NCI-H1048 (cell line): ENCODE results near the gene HSPBP1.

ENCODE experiments used
- DNase-seq: peaks from one replicate; lab custom pipeline; 2025; lab: John Stamatoyannopoulos, UW

HSPBP1 gene

DNA sequence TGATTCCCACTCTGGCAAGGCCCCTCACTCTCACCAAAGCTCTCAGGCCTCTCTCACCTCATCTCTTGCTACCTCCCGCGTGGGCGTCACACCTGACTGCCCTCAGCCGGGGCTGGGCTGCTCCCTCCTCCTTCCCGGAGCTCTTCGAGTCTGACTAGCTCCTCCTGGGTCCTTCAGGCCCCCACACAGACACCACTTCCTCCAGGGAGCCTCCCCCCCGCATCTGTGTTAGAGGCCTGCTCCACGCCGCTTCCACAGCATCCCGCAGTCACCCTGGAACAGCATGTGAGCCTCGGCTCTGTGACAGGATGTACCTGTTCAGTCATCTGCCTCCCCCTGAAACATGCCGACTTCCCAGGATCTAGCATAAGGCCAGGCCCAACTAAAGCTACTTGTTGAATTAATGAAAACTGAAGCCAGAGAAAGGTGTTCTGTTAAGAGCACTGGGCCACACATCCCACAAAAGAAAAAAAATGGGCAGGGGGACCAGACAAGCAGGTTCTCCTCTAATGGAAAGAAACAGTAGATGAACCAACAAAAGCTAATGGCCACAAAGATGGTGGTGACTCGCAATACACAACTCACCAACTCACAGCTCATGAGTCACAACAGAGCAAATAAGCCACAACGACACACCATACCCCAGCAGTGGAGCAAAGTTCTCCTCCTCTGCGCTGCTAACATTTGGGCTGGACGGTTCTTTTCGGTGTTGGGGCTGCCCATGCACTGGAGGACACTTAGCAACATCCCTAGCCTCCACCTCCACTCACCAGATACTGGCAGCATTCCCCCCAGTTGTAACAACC lies 24.1 kb downstream of the HSPBP1 start:
- no peak for DNase-seq

DNA sequence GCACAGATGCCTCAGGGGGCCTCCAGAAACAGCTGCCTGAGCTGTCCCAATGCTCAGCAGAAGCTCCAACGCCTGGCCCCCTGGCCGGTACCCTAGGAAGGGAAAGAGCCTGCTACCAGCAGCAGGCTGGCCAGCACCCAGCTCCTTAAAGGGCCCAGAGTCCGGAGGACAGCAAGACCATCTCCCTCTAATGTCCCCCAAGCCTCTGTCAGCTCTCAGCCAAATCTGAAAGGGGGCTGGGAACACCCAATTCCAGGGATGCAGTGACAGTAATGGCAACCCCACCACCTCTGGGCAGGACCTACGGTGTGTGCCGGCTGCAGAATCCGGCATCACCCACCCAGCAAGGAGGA lies 25.3 kb downstream of the HSPBP1 start:
- DNase-seq: no peak

DNA sequence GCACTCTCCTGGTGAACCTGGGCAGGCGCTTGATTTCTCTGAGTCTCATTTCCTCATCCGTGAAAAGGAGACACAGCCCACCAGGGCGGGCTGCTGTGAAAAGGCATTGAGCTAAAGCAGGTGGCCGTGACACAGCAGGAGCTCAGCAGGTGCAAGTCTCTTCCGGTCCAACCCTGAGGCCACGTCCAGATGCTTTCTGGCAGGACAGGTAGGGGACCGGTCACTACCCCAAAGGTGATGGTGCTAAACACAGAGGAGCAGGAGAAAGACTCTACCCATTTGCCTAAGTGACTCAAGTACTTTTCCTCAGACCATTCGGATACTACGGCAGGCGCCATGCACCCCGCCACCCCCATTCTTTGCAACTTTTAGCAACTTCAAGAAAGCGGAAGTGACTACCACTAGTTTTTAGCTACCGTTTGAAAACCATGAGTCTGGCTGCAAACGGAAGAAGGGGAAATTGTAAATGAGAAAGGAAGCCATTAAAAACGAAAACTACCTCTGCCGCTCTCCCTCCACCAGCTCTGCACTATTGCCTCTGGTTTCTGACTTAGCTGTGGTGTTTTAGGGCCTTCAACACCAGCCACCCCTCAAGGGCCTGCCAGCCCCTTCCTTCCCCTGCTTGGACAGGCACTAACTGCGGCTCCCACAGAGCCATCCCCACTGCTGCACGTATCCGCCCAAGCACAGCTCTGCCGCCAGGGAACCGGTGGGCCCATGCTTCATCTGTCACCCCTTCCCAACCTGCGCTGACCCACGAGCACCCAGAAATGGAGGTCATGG lies 25.9 kb downstream of the HSPBP1 start:
- DNase-seq: no peak

DNA sequence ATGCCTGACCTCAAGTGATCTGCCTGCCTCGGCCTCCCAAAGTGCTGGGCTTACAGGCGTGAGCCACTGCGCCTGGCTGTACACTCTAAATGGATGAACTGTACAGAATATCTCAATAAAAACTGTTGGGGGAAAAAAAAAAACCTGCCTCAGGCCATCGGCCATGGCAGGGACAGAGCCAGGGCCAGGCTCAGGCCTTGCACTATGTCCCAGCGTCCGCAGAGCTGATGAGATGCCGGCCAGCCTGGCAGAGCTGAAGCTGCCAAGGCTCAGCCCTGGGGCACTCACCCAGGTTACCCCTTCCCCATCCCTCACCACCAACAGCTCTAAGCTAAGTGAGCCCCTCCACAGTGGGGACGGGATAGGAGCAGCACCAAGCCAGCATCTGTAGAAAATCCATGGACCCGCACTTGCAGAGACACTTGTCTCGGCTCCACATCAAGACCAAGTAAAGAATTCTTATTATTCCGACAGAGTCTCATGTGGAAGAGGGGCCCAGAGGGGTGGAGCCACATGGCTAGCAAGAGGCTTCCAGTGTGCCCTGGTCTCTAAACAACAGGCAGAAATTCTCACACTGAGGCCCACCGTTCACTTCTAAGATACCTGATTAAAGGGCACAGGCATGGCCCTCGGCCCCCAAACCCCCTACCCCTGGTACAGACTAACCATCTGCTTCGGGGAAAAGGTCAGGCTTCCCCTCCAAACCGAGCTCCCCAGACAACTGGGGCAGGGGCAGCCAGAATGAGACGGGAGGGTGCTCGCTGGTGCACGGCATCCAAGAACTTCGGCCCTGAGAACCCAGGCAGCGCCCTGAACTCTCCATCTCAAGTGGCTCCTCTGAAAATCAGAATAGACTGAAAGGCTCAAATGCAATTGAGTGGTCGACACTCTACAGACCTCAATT lies 26.9 kb downstream of the HSPBP1 start:
- DNase-seq: no peak

DNA sequence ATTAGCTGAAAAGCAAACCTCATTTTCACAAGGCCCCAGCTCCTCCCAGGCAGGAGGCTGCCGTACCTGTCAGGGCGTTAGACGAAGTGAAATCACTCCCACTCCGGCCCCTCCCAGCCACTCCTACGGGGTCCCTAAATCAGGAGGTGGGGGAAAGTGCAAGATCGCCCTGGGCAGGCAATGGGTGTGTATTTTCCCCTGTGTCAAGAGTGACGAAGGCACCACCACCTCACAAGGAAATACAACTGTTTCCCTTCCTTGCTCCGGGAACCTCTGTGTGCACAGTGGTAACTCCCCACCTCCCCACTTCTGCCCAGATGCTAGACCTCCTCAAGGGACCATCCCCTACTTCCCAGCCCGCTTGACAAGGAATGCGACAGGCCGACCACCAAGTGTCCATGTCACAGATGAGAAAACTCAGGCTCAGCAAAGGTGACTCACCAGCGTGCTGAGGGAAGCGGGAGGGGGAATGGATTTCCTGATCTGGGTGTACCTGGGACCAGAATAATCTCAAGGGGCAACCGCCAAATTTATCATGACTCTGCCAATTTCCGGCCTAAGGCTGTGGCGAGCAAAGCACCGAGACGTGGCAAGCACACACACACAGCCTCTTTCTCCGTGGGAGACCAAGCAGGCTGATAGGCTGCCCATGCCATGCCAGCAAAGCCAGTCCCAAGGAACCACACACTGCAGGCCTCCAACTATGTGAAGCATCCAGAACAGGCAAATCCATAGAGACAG lies 28.4 kb downstream of the HSPBP1 start:
- no peak for DNase-seq

DNA sequence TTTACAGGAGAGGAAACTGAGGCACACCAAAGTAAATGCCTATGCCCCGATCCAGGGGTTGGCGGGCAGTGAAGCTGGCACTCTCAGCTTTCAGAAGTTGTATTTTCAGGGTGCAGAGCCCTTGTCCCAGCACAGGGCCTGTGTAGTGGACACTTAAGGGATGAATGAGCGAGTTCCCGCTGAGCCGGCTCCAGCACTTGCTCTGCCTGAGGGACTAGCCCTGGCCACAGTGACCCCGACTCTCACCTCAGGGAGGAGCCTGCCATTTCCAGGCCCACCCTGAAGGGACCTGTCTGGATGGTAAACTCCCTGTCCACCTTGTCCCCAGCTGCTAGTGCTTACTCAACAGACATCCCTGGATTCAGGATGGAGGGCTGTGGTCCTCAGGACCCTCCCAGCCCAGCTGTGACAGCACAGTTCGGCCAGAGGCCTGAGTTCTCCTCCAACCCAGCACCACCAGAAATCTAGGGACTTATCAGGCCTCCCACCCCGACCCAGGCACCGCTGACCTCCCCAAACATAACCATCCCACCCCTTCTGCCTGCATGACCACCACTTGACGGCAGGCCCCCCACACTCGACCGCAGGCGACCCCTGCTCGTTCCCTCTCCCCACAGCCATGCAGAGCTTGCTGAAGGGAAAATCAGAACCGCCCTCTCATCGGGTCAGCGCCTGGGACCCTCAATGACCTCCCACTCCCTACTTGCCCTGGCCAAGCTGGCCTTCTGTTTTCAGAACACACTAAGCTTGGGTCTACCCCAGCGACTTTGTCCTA lies 29.5 kb downstream of the HSPBP1 start:
- DNase-seq: no peak

DNA sequence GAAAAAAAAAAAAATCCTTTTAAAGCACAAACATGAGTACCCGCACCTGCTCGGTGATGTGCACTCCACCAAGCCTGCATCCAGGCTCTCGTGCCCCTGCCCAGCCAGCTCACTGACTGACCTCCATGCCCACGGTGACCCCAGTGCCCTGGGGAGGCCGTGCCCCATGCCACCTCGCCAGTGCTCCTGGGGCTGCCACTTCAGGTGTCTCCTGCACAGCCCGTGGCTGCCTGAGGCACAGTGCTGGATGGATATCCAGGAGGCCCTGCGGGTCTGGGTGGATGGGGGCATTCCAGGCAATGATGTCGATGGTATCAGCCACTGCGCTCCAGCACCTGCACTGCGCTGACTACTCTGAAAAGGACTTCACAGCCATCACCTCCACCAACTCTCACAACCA lies 30.1 kb downstream of the HSPBP1 start:
- no peak for DNase-seq

DNA sequence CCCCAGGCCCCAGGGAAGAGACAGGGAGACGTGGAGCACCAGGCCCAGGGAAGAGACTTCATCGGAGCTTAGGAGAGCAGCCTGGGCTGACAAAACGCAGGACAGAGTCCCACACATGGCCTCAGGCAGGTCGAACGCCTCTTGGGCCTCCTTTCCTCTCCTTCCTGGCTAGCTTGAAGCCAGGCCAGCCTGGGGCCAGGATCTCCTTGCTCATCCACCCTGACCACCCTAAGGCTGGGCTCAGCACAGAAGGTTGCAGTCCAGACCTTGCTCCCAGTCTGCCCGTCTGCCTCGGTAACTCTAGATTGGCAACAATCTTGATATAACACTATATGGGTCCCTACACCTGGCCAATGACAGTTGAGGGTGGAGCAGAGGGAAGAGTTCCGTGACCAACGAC lies 31.2 kb downstream of the HSPBP1 start:
- DNase-seq: no peak

DNA sequence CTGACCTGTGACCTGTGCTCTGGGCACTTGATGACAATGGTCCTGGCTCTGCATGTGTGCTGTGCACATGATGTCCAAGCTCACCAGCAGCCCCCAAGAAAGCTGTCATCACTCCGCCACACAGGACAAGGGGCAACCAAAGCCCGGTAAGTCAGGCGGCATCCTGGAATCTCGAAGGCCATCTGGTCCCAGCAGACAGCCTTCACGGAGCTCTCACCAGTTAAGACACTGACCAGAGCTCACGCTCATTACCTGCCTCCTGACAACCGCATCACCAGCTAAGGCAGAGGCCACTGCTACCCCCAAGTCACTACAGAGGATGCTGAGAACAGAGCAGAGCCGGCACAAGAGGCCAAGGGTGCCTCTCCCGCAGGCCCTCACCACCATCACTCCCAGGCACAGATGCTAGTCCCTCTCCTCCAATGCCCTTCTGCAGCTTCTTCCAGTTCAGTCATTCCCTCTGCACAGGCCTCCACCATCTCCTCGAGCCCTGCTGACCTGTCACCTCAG lies 31.7 kb downstream of the HSPBP1 start:
- no peak for DNase-seq

DNA sequence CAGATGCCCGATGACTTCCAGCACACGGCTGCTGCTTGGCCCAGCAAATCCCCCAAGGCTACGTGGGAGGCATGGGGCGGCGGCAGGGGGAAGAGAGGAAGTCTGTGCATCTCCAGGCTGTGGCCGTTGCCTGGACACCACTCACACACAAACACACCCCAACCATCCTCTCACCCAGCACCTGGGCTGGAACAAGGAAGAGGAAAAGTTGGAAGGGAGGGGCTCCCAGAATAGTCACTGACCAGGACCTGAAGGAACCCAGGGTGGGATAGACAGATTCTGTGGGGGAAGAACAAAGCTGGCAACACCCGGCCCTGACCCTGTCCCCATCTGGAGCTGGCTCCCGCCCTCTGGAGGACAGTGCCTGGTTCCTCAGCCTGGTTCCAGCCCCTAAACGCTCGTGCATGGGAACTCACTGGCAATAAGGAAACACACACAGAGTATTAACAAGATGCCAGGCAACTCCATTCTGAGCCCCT lies 32.2 kb downstream of the HSPBP1 start:
- no peak for DNase-seq

DNA sequence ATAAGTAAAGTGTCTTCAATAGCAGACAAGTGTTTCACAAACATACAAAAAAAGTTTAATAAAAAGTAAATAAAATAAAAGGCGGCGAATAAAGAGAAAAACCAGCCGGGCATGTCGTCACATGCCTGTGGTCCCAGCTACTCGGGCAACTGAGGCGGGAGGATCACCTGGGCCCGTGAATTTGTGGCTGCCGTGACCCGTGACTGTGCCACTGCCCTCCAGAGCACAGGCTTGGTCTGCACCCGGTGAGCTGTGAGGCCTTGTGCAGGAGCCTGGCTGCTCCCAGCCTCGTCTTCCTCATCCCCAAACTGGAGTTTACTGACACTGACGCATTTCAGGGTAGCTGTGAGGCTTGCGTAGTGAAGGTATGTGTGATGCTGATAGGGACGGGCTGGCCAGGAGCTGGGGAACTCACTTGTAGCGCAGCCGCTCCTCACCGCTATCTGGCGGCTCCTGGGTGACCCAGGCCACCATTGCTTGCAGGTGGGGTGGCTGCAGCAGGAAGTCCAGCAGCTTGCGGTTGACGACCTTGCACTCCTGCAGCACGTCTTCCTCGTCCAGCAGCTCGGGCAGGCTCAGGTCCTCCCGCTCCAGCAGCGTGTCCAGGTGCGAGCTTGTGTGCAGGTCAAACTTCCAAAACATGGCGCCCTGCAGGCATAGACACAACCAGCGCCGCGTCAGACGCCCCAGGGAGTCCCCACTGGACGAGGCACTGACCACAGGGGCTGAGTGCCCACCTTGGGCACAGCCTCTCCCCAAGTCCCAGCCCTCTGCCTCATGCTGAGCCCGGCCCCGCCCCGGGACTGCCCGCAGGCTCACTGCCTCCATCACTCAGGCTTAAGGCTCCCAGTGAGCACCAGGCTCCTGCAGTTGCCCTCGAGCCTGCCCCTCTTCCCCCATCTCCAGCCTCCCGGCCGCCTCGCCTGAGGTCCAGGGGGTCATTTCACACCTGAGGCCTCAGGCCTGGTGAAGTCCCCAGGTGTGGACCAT lies 33.2 kb downstream of the HSPBP1 start:
- no peak for DNase-seq

DNA sequence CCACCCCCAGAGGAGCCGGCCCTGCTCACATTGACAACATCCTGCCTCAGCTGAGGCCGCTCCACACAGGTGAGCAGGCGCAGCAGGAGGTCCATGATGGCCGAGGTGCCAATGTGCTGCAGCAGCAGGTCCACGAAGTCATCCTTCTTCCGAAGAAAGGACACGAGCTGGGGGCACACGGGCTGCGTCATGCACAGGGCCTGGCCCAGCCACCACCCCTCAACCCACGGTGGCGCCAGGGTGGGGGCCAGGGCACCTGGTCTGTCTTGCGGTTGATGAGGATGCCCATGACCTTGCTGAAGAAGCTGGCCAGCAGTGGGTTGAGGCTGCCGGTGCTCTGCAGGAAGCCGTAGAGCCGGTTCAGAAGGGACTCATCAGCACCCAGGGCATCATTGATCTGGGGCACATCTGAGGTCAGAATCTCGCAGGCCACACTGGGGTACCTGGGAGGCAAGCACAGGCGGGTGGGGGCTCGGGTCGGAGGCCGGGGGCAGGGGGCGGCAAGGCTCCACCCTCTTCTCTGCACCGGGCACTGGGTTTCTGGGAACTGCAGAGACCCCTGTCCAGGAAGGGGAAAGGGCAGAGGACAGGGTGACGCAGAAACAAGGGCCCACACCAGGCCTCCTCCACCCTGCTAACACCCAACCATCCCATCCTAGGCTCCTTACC lies 34.5 kb downstream of the HSPBP1 start:
- no peak for DNase-seq

DNA sequence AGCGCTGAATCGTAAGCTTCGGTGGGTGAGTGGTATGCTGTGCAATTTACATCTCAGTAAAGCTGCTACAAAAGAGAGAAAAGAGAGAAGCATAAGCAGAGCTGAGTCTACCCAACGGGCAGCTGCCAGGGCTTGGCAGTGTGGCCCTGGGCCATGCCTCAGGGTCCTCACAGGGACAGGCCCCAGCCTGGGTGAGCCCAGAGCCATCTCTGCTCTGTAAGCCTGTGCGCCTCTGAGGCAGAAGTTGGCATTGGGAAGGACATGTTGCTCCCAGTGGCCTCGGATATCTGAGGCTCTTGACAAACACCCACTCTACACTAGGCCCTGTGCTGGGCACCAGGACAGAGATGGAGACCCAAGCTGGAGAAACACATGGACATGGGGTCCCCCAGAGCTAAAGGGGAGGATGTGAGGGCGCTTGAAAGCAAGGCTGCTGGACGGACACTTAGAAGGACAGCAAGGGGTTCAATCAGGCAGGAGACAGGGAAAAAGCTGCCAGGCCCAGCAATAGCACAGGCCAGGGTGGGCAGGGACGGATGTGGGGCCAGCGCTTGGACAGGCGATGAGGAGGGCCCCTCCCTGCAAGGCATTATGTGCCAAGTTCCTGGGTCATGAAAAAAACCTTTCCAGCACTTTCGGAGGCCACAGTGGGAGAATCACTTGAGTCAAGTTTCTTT lies 35.8 kb downstream of the HSPBP1 start:
- DNase-seq: no peak

DNA sequence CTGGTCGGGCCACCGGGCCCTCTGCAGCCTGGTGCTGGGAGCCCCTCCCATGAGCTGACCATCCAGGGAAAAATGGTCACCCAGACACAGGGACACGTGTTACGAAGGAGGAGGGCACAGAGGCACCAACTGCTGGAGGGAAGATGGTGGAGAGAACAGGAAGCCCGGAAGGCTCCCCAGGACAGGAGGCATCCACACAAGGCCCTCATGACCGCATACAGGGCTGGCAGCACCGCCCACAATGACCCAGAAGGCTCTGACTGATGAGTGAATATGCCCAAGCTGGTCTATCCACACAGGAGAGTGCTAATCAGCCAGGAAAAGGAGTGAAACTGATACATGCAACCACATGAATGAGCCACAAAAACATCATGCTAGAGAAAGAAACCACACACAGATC lies 37.4 kb downstream of the HSPBP1 start:
- DNase-seq: no peak

DNA sequence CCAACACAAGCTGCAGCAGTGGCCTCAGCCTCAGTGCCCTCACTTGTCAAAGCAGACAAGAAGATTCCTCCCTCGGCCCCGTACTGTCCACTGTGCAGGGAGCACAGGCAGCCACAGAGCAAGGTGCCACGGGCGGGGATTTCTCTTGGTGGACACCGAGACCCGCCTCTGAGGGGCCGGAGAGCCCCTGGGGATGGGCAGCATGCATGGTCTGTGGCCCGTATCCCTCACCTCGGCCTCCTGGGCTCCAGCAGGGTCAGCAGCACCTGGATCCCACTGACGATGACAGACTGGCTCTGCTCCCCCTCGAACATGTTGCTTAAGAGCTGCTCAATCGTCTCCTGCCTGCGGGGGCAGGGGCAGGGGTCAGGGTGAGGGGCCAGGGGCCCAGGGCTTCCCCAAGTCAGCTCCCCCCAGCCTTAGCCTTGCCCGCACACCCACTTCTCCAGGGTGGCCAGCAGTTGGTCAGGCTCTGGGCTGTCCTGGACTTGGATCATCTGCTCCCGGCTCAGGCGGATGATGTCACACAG lies 37.9 kb downstream of the HSPBP1 start:
- no peak for DNase-seq

DNA sequence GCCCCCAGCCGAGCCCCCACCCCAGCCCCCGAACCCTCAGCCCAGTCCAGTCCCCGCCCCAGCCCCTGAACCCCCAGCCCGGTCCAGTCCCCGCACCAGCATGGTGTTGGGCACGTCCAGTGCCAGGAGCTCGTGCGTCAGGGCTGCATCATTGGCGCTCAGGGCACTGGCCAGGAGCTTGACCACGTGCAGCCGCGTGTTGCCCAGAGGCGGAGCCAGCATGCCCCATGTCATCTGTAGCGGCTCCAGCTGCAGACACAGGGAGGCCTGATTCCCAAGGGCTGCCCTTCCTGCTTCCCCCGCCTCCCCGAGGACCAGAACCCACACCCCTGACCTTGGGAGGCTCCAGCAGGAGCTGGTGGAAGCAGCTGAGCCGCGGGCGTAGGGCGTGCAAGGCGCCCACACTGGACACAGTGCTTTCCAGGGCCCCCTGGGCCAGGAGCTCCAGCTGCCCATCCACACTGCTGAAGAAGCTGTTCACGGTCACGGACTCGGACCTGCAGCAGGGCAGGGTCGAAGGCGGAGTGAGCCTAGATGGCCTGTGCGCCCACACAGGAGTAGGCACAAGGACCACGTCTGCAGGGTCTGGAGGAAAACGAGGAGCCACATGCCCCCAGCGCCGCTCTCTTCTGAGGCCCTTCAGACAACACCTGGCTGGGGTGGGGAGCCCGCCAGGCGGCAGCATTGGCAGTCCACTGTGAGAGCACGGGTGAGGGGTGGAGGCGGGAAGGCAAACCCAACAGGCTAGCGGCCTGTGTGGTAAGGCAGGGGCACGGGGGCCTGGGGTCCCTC lies 38.6 kb downstream of the HSPBP1 start:
- no peak for DNase-seq

DNA sequence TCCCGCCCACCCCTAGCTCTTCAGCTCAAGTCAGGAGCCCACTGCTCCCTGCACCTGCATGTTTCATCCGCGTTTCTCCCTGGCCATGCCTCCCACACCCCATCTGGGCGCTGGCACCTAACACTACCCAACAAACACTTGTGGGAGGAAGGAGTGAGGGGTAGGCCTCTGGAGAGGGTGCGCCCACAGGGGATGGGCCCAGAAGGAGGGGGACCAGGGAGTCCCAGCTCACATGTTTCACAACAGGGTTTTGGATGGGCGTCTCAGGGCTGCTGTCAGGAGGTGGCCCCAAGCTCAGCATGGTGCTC lies 39.2 kb downstream of the HSPBP1 start:
- no peak for DNase-seq
